Measurements from ENCODE around the gene CYRIA. TPM values are rescaled to one million over a fixed set of nuclear protein-coding genes. Genes with fewer than 3 reads are reported as not detected.

CYRIA gene
- total RNA-seq, result 22.4 TPM
- long read RNA-seq, full-length matches to known transcripts, result 16 of 37 reads
- long read RNA-seq, partial matches to known transcripts, result 6 of 37 reads
- long read RNA-seq, other reads (novel, unspliced or antisense), result 15 of 37 reads

- no peak for DNase-seq (ENCODE audit: low spot score)
Observed at GRCh38 chr2:16665748-16666448, at the start of gene CYRIA. Gene CYRIA (minus strand): TSS chr2:16665834. CDS start chr2:16588119, 77,715 bp downstream.

GRCh38 chr2:16713011-16713423 is 47.4 kb upstream of the CYRIA start:
- DNase-seq (ENCODE audit: low spot score), result no peak

GRCh38 chr2:16709769-16710168 is 44.1 kb upstream of the CYRIA start:
- no peak for DNase-seq (ENCODE audit: low spot score)

- no peak for DNase-seq (ENCODE audit: low spot score)
Observed at GRCh38 chr2:16708173-16708572, 42.5 kb upstream of the CYRIA start.

GRCh38 chr2:16707014-16707623 is 41.5 kb upstream of the CYRIA start:
- DNase-seq (ENCODE audit: low spot score), result no peak

GRCh38 chr2:16700551-16701259 is 35.1 kb upstream of the CYRIA start:
- no peak for DNase-seq (ENCODE audit: low spot score)

- no peak for DNase-seq (ENCODE audit: low spot score)
Observed at GRCh38 chr2:16693854-16694253, 28.2 kb upstream of the CYRIA start.

- no peak for DNase-seq (ENCODE audit: low spot score)
Observed at GRCh38 chr2:16691261-16691660, 25.6 kb upstream of the CYRIA start.

GRCh38 chr2:16687955-16688354 is 22.3 kb upstream of the CYRIA start:
- no peak for DNase-seq (ENCODE audit: low spot score)

- no peak for DNase-seq (ENCODE audit: low spot score)
Observed at GRCh38 chr2:16687222-16687621, 21.6 kb upstream of the CYRIA start.

- DNase-seq (ENCODE audit: low spot score), result no peak
Observed at GRCh38 chr2:16686641-16687040, 21.0 kb upstream of the CYRIA start.

- DNase-seq (ENCODE audit: low spot score), result no peak
Observed at GRCh38 chr2:16685340-16685715, 19.7 kb upstream of the CYRIA start.

GRCh38 chr2:16684676-16685339 is 19.2 kb upstream of the CYRIA start:
- DNase-seq (ENCODE audit: low spot score), result no peak

GRCh38 chr2:16683576-16683975 is 17.9 kb upstream of the CYRIA start:
- no peak for DNase-seq (ENCODE audit: low spot score)

GRCh38 chr2:16682431-16683118 is 16.9 kb upstream of the CYRIA start:
- DNase-seq (ENCODE audit: low spot score), result no peak

GRCh38 chr2:16680781-16681180 is 15.1 kb upstream of the CYRIA start:
- DNase-seq (ENCODE audit: low spot score), result no peak

GRCh38 chr2:16680304-16680703 is 14.7 kb upstream of the CYRIA start:
- no peak for DNase-seq (ENCODE audit: low spot score)

- DNase-seq (ENCODE audit: low spot score), result no peak
Observed at GRCh38 chr2:16678964-16679363, 13.3 kb upstream of the CYRIA start.

GRCh38 chr2:16677875-16678274 is 12.2 kb upstream of the CYRIA start:
- DNase-seq (ENCODE audit: low spot score), result no peak

- DNase-seq (ENCODE audit: low spot score), result no peak
Observed at GRCh38 chr2:16675781-16676180, 10.1 kb upstream of the CYRIA start.

GRCh38 chr2:16674154-16674553 is 8.5 kb upstream of the CYRIA start:
- no peak for DNase-seq (ENCODE audit: low spot score)
